ENCODE data around the gene CDC42EP4.

DNA sequence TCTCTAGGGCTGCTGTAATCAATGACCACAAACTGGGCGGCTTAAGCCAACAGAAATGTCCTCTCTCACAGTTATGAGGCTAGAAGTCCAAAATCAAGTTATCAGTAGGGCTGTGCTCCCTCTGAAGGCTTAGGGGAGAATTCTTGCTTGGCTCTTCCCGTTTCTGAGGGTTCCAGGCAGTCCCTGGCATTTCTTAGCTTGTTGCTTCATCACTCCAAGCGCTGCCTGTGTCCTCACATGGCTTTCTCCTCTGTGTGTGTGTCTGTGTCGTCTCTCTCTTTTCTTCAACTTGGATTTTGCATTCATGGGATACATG is 13.7 kb upstream of the CDC42EP4 start:
- TF ChIP-seq POLR2AphosphoS5 (IDR thresholded peaks at IDR 0.05; ENCODE audit: low read depth) (no peak), EZH2 (IDR thresholded peaks at IDR 0.05; ENCODE audit: low read depth, unreplicated experiment) (no peak), JUNB (IDR thresholded peaks at IDR 0.05; ENCODE audit: unreplicated experiment) (no peak), EZH2phosphoT487 (IDR thresholded peaks at IDR 0.05; ENCODE audit: unreplicated experiment) (no peak), CREB1 (CRISPR knock-in tag; IDR thresholded peaks at IDR 0.05; ENCODE audit: low read depth) (no peak)
- TF ChIP-seq, protein P1, sequence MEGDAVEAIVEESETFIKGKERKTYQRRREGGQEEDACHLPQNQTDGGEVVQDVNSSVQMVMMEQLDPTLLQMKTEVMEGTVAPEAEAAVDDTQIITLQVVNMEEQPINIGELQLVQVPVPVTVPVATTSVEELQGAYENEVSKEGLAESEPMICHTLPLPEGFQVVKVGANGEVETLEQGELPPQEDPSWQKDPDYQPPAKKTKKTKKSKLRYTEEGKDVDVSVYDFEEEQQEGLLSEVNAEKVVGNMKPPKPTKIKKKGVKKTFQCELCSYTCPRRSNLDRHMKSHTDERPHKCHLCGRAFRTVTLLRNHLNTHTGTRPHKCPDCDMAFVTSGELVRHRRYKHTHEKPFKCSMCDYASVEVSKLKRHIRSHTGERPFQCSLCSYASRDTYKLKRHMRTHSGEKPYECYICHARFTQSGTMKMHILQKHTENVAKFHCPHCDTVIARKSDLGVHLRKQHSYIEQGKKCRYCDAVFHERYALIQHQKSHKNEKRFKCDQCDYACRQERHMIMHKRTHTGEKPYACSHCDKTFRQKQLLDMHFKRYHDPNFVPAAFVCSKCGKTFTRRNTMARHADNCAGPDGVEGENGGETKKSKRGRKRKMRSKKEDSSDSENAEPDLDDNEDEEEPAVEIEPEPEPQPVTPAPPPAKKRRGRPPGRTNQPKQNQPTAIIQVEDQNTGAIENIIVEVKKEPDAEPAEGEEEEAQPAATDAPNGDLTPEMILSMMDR (conservative IDR thresholded peaks at IDR 0.05; ENCODE audit: low read depth in 2 of 2) = no peak
- TF ChIP-seq, protein P2, sequence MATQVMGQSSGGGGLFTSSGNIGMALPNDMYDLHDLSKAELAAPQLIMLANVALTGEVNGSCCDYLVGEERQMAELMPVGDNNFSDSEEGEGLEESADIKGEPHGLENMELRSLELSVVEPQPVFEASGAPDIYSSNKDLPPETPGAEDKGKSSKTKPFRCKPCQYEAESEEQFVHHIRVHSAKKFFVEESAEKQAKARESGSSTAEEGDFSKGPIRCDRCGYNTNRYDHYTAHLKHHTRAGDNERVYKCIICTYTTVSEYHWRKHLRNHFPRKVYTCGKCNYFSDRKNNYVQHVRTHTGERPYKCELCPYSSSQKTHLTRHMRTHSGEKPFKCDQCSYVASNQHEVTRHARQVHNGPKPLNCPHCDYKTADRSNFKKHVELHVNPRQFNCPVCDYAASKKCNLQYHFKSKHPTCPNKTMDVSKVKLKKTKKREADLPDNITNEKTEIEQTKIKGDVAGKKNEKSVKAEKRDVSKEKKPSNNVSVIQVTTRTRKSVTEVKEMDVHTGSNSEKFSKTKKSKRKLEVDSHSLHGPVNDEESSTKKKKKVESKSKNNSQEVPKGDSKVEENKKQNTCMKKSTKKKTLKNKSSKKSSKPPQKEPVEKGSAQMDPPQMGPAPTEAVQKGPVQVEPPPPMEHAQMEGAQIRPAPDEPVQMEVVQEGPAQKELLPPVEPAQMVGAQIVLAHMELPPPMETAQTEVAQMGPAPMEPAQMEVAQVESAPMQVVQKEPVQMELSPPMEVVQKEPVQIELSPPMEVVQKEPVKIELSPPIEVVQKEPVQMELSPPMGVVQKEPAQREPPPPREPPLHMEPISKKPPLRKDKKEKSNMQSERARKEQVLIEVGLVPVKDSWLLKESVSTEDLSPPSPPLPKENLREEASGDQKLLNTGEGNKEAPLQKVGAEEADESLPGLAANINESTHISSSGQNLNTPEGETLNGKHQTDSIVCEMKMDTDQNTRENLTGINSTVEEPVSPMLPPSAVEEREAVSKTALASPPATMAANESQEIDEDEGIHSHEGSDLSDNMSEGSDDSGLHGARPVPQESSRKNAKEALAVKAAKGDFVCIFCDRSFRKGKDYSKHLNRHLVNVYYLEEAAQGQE (IDR thresholded peaks at IDR 0.05; ENCODE audit: unreplicated experiment) = no peak
- TF ChIP-seq, protein P3, sequence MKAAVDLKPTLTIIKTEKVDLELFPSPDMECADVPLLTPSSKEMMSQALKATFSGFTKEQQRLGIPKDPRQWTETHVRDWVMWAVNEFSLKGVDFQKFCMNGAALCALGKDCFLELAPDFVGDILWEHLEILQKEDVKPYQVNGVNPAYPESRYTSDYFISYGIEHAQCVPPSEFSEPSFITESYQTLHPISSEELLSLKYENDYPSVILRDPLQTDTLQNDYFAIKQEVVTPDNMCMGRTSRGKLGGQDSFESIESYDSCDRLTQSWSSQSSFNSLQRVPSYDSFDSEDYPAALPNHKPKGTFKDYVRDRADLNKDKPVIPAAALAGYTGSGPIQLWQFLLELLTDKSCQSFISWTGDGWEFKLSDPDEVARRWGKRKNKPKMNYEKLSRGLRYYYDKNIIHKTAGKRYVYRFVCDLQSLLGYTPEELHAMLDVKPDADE (IDR thresholded peaks at IDR 0.05) = no peak
